OCI-LY1 (cell line): Measurements from ENCODE around the gene C4orf17.
"Not testable (repeated sequence)": the region's sequence is repeated elsewhere in the genome, so short reads cannot be mapped to it uniquely, and the experiment has no call there.

Experiments
- H2AFZ ChIP-seq: fragments of 200-600 bp; sonication (generic), shearing (Covaris generic); 2 replicates; pipeline ENCODE4 v1.6.0; 2014; ENCODE audit warnings: antibody characterized with exemption, mild to moderate bottlenecking, low read length
- H3F3A ChIP-seq: fragments of 200-600 bp; sonication (generic), shearing (Covaris generic); 2 replicates; pipeline ENCODE4 v1.6.0; 2014; ENCODE audit warnings: mild to moderate bottlenecking, antibody characterized with exemption, low read length, moderate library complexity; ENCODE audit not compliant: insufficient read depth
- H3K27ac ChIP-seq: fragments of 200-600 bp; sonication (generic); 2 replicates; pipeline ENCODE4 v1.5.1; 2014; ENCODE audit warnings: low read length, mixed run types, mild to moderate bottlenecking, low read depth; ENCODE audit not compliant: poor library complexity, severe bottlenecking
- H3K27me3 ChIP-seq: fragments of 200-600 bp; sonication (generic); 2 replicates; pipeline ENCODE4 v1.6.0; 2014; ENCODE audit warnings: antibody characterized with exemption, mild to moderate bottlenecking, low read length, moderate library complexity; ENCODE audit not compliant: insufficient read depth
- H3K36me3 ChIP-seq: fragments of 200-600 bp; sonication (generic); 2 replicates; pipeline ENCODE4 v1.6.1; 2014; ENCODE audit warnings: mild to moderate bottlenecking, antibody characterized with exemption, low read length, moderate library complexity, mixed read lengths; ENCODE audit not compliant: insufficient read depth
- H3K4me1 ChIP-seq: fragments of 200-600 bp; sonication (generic); 2 replicates; pipeline ENCODE4 v1.5.1; 2014; ENCODE audit warnings: mild to moderate bottlenecking, low read length, moderate library complexity; ENCODE audit not compliant: insufficient read depth, severe bottlenecking
- H3K4me2 ChIP-seq: fragments of 200-600 bp; sonication (generic), shearing (Covaris generic); 2 replicates; pipeline ENCODE4 v1.6.1; 2014; ENCODE audit warnings: low read length
- H3K4me3 ChIP-seq: fragments of 200-600 bp; sonication (generic); 2 replicates; pipeline ENCODE4 v1.5.1; 2014; ENCODE audit warnings: low read length, low read depth, mild to moderate bottlenecking, mixed read lengths; ENCODE audit not compliant: poor library complexity, severe bottlenecking
- H3K79me2 ChIP-seq: fragments of 200-600 bp; shearing (Covaris generic); 2 replicates; pipeline ENCODE4 v1.6.1; 2016; ENCODE audit warnings: mixed run types, low read length, mixed read lengths; ENCODE audit not compliant: insufficient read depth
- H3K9ac ChIP-seq: fragments of 200-600 bp; sonication (generic), shearing (Covaris generic); 2 replicates; pipeline ENCODE4 v1.6.1; 2014; ENCODE audit warnings: mild to moderate bottlenecking, low read length, mixed read lengths
- H3K9me2 ChIP-seq: fragments of 200-600 bp; sonication (generic), shearing (Covaris generic); 2 replicates; pipeline ENCODE4 v1.6.1; 2014; ENCODE audit warnings: low read depth, mild to moderate bottlenecking, low read length, mixed read lengths
- H3K9me3 ChIP-seq: fragments of 200-600 bp; shearing (Covaris generic); 2 replicates; pipeline ENCODE4 v1.6.1; 2014; ENCODE audit warnings: low read length, mixed read lengths
- H4K20me1 ChIP-seq: fragments of 200-600 bp; sonication (generic), shearing (Covaris generic); 2 replicates; pipeline ENCODE4 v1.6.0; 2016; ENCODE audit warnings: mild to moderate bottlenecking, low read length; ENCODE audit not compliant: insufficient read depth
- EZH2 ChIP-seq: fragments of 200-600 bp; sonication (generic), shearing (Covaris generic); IDR thresholded peaks from 2 replicates; pipeline ENCODE4 v1.8.0; 2017; ENCODE audit warnings: borderline replicate concordance, mixed run types, mild to moderate bottlenecking, antibody characterized with exemption, low read length, moderate library complexity, mixed read lengths
- TF ChIP-seq, protein P1 (sequence below): fragments of 200-600 bp; sonication (generic), shearing (Covaris generic); IDR thresholded peaks from 2 replicates; pipeline ENCODE4 v1.5.1; 2017; ENCODE audit warnings: mild to moderate bottlenecking, antibody characterized with exemption, low read length, moderate library complexity, mixed read lengths

The C4orf17 gene

GRCh38 chr4:99483636-99484035, 27.2 kb upstream of the C4orf17 start:
- Histone ChIP-seq H2AFZ (no peak overlapping the region), H3K9me2 (no peaks in the 10 kb centered on the region), H3K27ac (no peak overlapping the region), H4K20me1 (no peaks in the 10 kb centered on the region), H3K4me1 (no peaks in the 10 kb centered on the region), H3K9ac (no peak overlapping the region), H3K4me2 (no peak overlapping the region), H3F3A (no peaks in the 10 kb centered on the region), H3K4me3 (no peak overlapping the region), H3K9me3 (no peaks in the 10 kb centered on the region), H3K36me3 (no peaks in the 10 kb centered on the region), H3K27me3 (no peaks in the 10 kb centered on the region), H3K79me2 (no peaks in the 10 kb centered on the region)
- TF ChIP-seq EZH2 = no peak
- TF ChIP-seq, protein P1, sequence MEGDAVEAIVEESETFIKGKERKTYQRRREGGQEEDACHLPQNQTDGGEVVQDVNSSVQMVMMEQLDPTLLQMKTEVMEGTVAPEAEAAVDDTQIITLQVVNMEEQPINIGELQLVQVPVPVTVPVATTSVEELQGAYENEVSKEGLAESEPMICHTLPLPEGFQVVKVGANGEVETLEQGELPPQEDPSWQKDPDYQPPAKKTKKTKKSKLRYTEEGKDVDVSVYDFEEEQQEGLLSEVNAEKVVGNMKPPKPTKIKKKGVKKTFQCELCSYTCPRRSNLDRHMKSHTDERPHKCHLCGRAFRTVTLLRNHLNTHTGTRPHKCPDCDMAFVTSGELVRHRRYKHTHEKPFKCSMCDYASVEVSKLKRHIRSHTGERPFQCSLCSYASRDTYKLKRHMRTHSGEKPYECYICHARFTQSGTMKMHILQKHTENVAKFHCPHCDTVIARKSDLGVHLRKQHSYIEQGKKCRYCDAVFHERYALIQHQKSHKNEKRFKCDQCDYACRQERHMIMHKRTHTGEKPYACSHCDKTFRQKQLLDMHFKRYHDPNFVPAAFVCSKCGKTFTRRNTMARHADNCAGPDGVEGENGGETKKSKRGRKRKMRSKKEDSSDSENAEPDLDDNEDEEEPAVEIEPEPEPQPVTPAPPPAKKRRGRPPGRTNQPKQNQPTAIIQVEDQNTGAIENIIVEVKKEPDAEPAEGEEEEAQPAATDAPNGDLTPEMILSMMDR = no peak

- Histone ChIP-seq H3K9me2 (no peaks in the 10 kb centered on the region), H3K4me1 (no peaks in the 10 kb centered on the region), H2AFZ (no peak overlapping the region), H3K79me2 (no peaks in the 10 kb centered on the region), H3K27me3 (no peaks in the 10 kb centered on the region), H3F3A (no peaks in the 10 kb centered on the region), H4K20me1 (no peaks in the 10 kb centered on the region), H3K9me3 (no peaks in the 10 kb centered on the region), H3K27ac (no peak overlapping the region), H3K4me3 (no peak overlapping the region), H3K4me2 (no peak overlapping the region), H3K9ac (no peak overlapping the region), H3K36me3 (no peaks in the 10 kb centered on the region)
- TF ChIP-seq EZH2 = no peak
- TF ChIP-seq, protein P1 = no peak
Measured at GRCh38 chr4:99485212-99485611, 25.6 kb upstream of the C4orf17 start.

GRCh38 chr4:99486648-99487047, 24.2 kb upstream of the C4orf17 start:
- not testable (repeated sequence) for H3K9me2 ChIP-seq, H3K9ac ChIP-seq, H3K27ac ChIP-seq, H3F3A ChIP-seq, H4K20me1 ChIP-seq, H3K4me2 ChIP-seq, H3K9me3 ChIP-seq, H2AFZ ChIP-seq, H3K36me3 ChIP-seq, H3K4me1 ChIP-seq, H3K27me3 ChIP-seq, H3K4me3 ChIP-seq, H3K79me2 ChIP-seq

DNA sequence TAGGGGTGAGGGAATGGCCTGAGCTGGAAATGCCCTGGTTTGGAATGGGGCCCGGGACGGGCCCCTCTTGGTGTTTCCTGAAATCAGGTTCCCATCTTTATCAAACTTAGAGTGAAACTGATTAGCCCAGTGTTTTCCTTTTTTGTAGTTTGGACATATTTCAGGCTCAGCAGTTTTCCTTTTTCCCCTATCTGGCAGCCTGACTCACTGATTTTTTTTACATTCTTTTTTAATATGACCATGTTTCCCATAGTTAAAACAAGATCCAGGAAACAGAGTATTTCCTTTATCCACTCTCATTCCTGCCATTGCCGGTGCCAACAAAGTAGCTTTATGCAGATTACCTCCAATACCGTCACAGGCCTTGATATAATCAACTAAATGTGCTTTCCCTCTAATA, 20.5 kb upstream of the C4orf17 start:
- H3K36me3 ChIP-seq = no peaks in the 10 kb centered on the region
- H3K9me2 ChIP-seq = no peaks in the 10 kb centered on the region
- H3K79me2 ChIP-seq = no peaks in the 10 kb centered on the region
- no peaks in the 10 kb centered on the region for H4K20me1 ChIP-seq
- H2AFZ ChIP-seq = no peak overlapping the region
- H3K9ac ChIP-seq = no peak overlapping the region
- no peaks in the 10 kb centered on the region for H3K4me1 ChIP-seq
- H3K27ac ChIP-seq = no peak overlapping the region
- TF ChIP-seq, protein P1 = no peak
- TF ChIP-seq EZH2 = no peak
- H3K4me3 ChIP-seq = no peak overlapping the region
- H3K4me2 ChIP-seq = no peak overlapping the region
- no peaks in the 10 kb centered on the region for H3F3A ChIP-seq
- no peaks in the 10 kb centered on the region for H3K9me3 ChIP-seq
- H3K27me3 ChIP-seq = no peaks in the 10 kb centered on the region
